ENCODE data around the gene ARHGAP10. TPM values are rescaled to one million over a fixed set of nuclear protein-coding genes. Genes with fewer than 3 reads are reported as not detected.

The ARHGAP10 gene
- total RNA-seq, 1 donor from 2014 or later: 20.2 TPM

GRCh38 chr4:148075438-148075837 lies 343.6 kb downstream of the ARHGAP10 start:
- H3K4me3 Mint-ChIP-seq: no peak overlapping the region
- H3K27me3 Mint-ChIP-seq (ENCODE audit: insufficient read depth, low read depth): no peaks in the 10 kb centered on the region
- Histone ChIP-seq H2AFZ (replicated peaks) (no peak overlapping the region), H4K20me1 (ENCODE audit: low read depth) (no peaks in the 10 kb centered on the region), H3K27ac (no peak overlapping the region), H3K27me3 (no peaks in the 10 kb centered on the region), H3K36me3 (no peaks in the 10 kb centered on the region), H3K79me2 (ENCODE audit: low read depth) (no peaks in the 10 kb centered on the region), H3F3A (ENCODE audit: low read depth) (no peaks in the 10 kb centered on the region), H3K9ac (no peak overlapping the region), H3K4me1 (no peaks in the 10 kb centered on the region), H3K9me3 (ENCODE audit: low read depth) (peaks cover 4% of the 10 kb centered on the region), H3K4me3 (no peak overlapping the region), H3K4me2 (no peak overlapping the region)
- TF ChIP-seq EZH2 (IDR thresholded peaks at IDR 0.05): no peak
- no peak for TF ChIP-seq EZH2phosphoT487 (IDR thresholded peaks at IDR 0.05)
- no peak for TF ChIP-seq CTCF (IDR thresholded peaks at IDR 0.05)
- peaks cover 6% of the 10 kb centered on the region for H3K4me1 Mint-ChIP-seq
- no peak overlapping the region for H3K27ac Mint-ChIP-seq
- peaks cover 13% of the 10 kb centered on the region for H3K9me3 Mint-ChIP-seq
- H3K36me3 Mint-ChIP-seq: peaks cover 24% of the 10 kb centered on the region
- DNase-seq (ENCODE audit: low spot score): no peak

GRCh38 chr4:148076964-148077363 lies 345.1 kb downstream of the ARHGAP10 start:
- DNase-seq (ENCODE audit: low spot score): no peak
- Histone ChIP-seq H3K4me2 (no peak overlapping the region), H3K4me3 (no peak overlapping the region), H3K27me3 (no peaks in the 10 kb centered on the region), H3K79me2 (ENCODE audit: low read depth) (no peaks in the 10 kb centered on the region), H2AFZ (replicated peaks) (no peak overlapping the region), H3K4me1 (no peaks in the 10 kb centered on the region), H3F3A (ENCODE audit: low read depth) (no peaks in the 10 kb centered on the region), H3K9me3 (ENCODE audit: low read depth) (peaks cover 4% of the 10 kb centered on the region), H3K36me3 (no peaks in the 10 kb centered on the region), H3K9ac (no peak overlapping the region), H3K27ac (no peak overlapping the region), H4K20me1 (ENCODE audit: low read depth) (no peaks in the 10 kb centered on the region)
- Mint-ChIP-seq H3K27me3 (ENCODE audit: insufficient read depth, low read depth) (no peaks in the 10 kb centered on the region), H3K4me1 (no peaks in the 10 kb centered on the region), H3K36me3 (peaks cover 33% of the 10 kb centered on the region), H3K9me3 (peaks cover 13% of the 10 kb centered on the region), H3K4me3 (no peak overlapping the region), H3K27ac (no peak overlapping the region)
- TF ChIP-seq EZH2phosphoT487 (IDR thresholded peaks at IDR 0.05) (no peak), EZH2 (IDR thresholded peaks at IDR 0.05) (no peak), CTCF (IDR thresholded peaks at IDR 0.05) (no peak)

GRCh38 chr4:148077581-148077980 lies 345.7 kb downstream of the ARHGAP10 start:
- H3K4me3 Mint-ChIP-seq: no peak overlapping the region
- Histone ChIP-seq H2AFZ (replicated peaks) (no peak overlapping the region), H3K9me3 (ENCODE audit: low read depth) (peaks cover 4% of the 10 kb centered on the region), H3K27me3 (no peaks in the 10 kb centered on the region), H3K4me2 (no peak overlapping the region), H3K79me2 (ENCODE audit: low read depth) (no peaks in the 10 kb centered on the region), H3F3A (ENCODE audit: low read depth) (no peaks in the 10 kb centered on the region), H3K4me1 (no peaks in the 10 kb centered on the region), H4K20me1 (ENCODE audit: low read depth) (no peaks in the 10 kb centered on the region), H3K9ac (no peak overlapping the region), H3K27ac (no peak overlapping the region), H3K4me3 (no peak overlapping the region), H3K36me3 (no peaks in the 10 kb centered on the region)
- H3K4me1 Mint-ChIP-seq: no peaks in the 10 kb centered on the region
- TF ChIP-seq CTCF (IDR thresholded peaks at IDR 0.05) (no peak), EZH2phosphoT487 (IDR thresholded peaks at IDR 0.05) (no peak)
- DNase-seq (ENCODE audit: low spot score): no peak
- peaks cover 13% of the 10 kb centered on the region for H3K9me3 Mint-ChIP-seq
- H3K27me3 Mint-ChIP-seq (ENCODE audit: insufficient read depth, low read depth): no peaks in the 10 kb centered on the region
- no peak overlapping the region for H3K27ac Mint-ChIP-seq
- H3K36me3 Mint-ChIP-seq: peaks cover 33% of the 10 kb centered on the region

Measured in neural progenitor cell (in vitro differentiated cells).